Measurements from ENCODE around the gene MLIP.

Gene MLIP

GRCh38 chr6:54071821-54072340, 39.4 kb upstream of the MLIP start:
- DNase-seq: no peak

GRCh38 chr6:54072635-54073313, 38.5 kb upstream of the MLIP start:
- H4K8ac ChIP-seq (ENCODE audit: low read length): no peak overlapping the region
- H3K27ac ChIP-seq (ENCODE audit: low read length, poor library complexity, severe bottlenecking): peak overlapping the region; percentile 4
- H3K36me3 ChIP-seq (ENCODE audit: control insufficient read depth in 1 of 2, insufficient read depth in 2 of 2, low read depth in 1 of 2, low read length in 2 of 2): no peaks in the 10 kb centered on the region
- H3K23ac ChIP-seq (ENCODE audit: low read length in 2 of 2): no peak overlapping the region
- no peaks in the 10 kb centered on the region for H3K79me1 ChIP-seq (replicated peaks; ENCODE audit: low read length, poor library complexity, severe bottlenecking)
- no peak overlapping the region for H3K18ac ChIP-seq (ENCODE audit: low read depth in 1 of 2, low read length in 2 of 2)
- H2BK12ac ChIP-seq (ENCODE audit: low read length in 2 of 2): no peak overlapping the region
- no peak overlapping the region for H2AFZ ChIP-seq (ENCODE audit: low read depth, low read length)
- H2BK15ac ChIP-seq (ENCODE audit: low read depth, poor library complexity, severe bottlenecking): no peak overlapping the region
- H3K14ac ChIP-seq (ENCODE audit: low read length in 2 of 2): no peak overlapping the region
- no CpG with 5 or more reads among the region's 2 CpGs for WGBS
- peaks cover 2% of the 10 kb centered on the region for H3K4me1 ChIP-seq (ENCODE audit: control insufficient read depth, insufficient read depth, low read depth, low read length)
- no peak overlapping the region for H2AK5ac ChIP-seq (ENCODE audit: low read length, severe bottlenecking)
- no peak overlapping the region for H4K91ac ChIP-seq (ENCODE audit: low read length)
- H3K27me3 ChIP-seq (ENCODE audit: control insufficient read depth in 1 of 2, insufficient read depth in 1 of 2, low read length in 2 of 2): no peaks in the 10 kb centered on the region
- no peak overlapping the region for H3K4me3 ChIP-seq (ENCODE audit: insufficient read depth in 1 of 2, low read depth in 1 of 2, low read length in 2 of 2)
- no peaks in the 10 kb centered on the region for H3K9me3 ChIP-seq (ENCODE audit: control insufficient read depth, low read length)
- no peak overlapping the region for H3K9ac ChIP-seq (ENCODE audit: low read length)
- H3K4me2 ChIP-seq (ENCODE audit: low read length, poor library complexity, severe bottlenecking): no peak overlapping the region
- no peak for DNase-seq
- no peak overlapping the region for H3K4ac ChIP-seq (ENCODE audit: low read depth in 1 of 2, low read length in 2 of 2)
- no peak overlapping the region for H2BK5ac ChIP-seq (ENCODE audit: low read depth, low read length, poor library complexity, severe bottlenecking)
- no peak overlapping the region for H2BK120ac ChIP-seq (ENCODE audit: low read depth, low read length)

More at GRCh38 chr6:54071821-54072340, 39.4 kb upstream of the MLIP start:
- Histone ChIP-seq H3K9me3 (ENCODE audit: control insufficient read depth, low read length) (no peaks in the 10 kb centered on the region), H3K79me1 (replicated peaks; ENCODE audit: low read length, poor library complexity, severe bottlenecking) (no peaks in the 10 kb centered on the region), H2AK5ac (ENCODE audit: low read length, severe bottlenecking) (peak overlapping the region; percentile 68), H3K27me3 (ENCODE audit: control insufficient read depth in 1 of 2, insufficient read depth in 1 of 2, low read length in 2 of 2) (no peaks in the 10 kb centered on the region), H3K4me2 (ENCODE audit: low read length, poor library complexity, severe bottlenecking) (no peak overlapping the region), H3K36me3 (ENCODE audit: control insufficient read depth in 1 of 2, insufficient read depth in 2 of 2, low read depth in 1 of 2, low read length in 2 of 2) (no peaks in the 10 kb centered on the region), H3K27ac (ENCODE audit: low read length, poor library complexity, severe bottlenecking) (peak overlapping the region; percentile 44), H3K4me3 (ENCODE audit: insufficient read depth in 1 of 2, low read depth in 1 of 2, low read length in 2 of 2) (no peak overlapping the region), H3K4me1 (ENCODE audit: control insufficient read depth, insufficient read depth, low read depth, low read length) (peaks cover 2% of the 10 kb centered on the region), H3K23ac (ENCODE audit: low read length in 2 of 2) (no peak overlapping the region), H2BK120ac (ENCODE audit: low read depth, low read length) (no peak overlapping the region), H2BK5ac (ENCODE audit: low read depth, low read length, poor library complexity, severe bottlenecking) (no peak overlapping the region), H2BK12ac (ENCODE audit: low read length in 2 of 2) (no peak overlapping the region), H3K4ac (ENCODE audit: low read depth in 1 of 2, low read length in 2 of 2) (no peak overlapping the region), H4K91ac (ENCODE audit: low read length) (no peak overlapping the region), H2AFZ (ENCODE audit: low read depth, low read length) (no peak overlapping the region), H3K9ac (ENCODE audit: low read length) (no peak overlapping the region), H3K14ac (ENCODE audit: low read length in 2 of 2) (no peak overlapping the region), H4K8ac (ENCODE audit: low read length) (no peak overlapping the region), H2BK15ac (ENCODE audit: low read depth, poor library complexity, severe bottlenecking) (no peak overlapping the region), H3K18ac (ENCODE audit: low read depth in 1 of 2, low read length in 2 of 2) (no peak overlapping the region)
- WGBS: 60% methylated on average over 4 of the region's 4 CpGs

DNA sequence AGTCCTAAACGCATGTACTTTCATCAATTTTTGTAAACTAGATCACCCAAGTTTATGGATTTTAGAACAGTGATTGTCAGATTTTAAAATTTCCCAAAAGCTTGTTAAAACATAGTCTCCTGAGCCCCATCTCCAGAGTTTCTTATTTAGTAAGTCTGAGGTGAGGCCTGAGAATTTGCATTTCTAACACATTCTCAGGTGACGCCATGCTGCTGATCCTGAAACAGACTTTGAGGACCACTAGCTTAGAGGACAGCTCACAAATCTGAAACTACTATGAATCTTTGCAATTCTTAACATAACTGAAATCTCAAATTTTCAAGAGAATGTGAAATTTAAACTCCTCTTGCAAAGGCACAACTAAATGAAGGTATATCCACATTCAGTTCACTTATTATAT, 37.8 kb upstream of the MLIP start:
- Histone ChIP-seq H3K27ac (ENCODE audit: low read length, poor library complexity, severe bottlenecking) (no peak overlapping the region), H3K14ac (ENCODE audit: low read length in 2 of 2) (no peak overlapping the region), H2AK5ac (ENCODE audit: low read length, severe bottlenecking) (no peak overlapping the region), H3K27me3 (ENCODE audit: control insufficient read depth in 1 of 2, insufficient read depth in 1 of 2, low read length in 2 of 2) (no peaks in the 10 kb centered on the region), H2BK5ac (ENCODE audit: low read depth, low read length, poor library complexity, severe bottlenecking) (no peak overlapping the region), H2BK15ac (ENCODE audit: low read depth, poor library complexity, severe bottlenecking) (no peak overlapping the region), H3K18ac (ENCODE audit: low read depth in 1 of 2, low read length in 2 of 2) (no peak overlapping the region), H2AFZ (ENCODE audit: low read depth, low read length) (no peak overlapping the region), H2BK12ac (ENCODE audit: low read length in 2 of 2) (no peak overlapping the region), H2BK120ac (ENCODE audit: low read depth, low read length) (no peak overlapping the region), H3K36me3 (ENCODE audit: control insufficient read depth in 1 of 2, insufficient read depth in 2 of 2, low read depth in 1 of 2, low read length in 2 of 2) (no peaks in the 10 kb centered on the region), H3K9me3 (ENCODE audit: control insufficient read depth, low read length) (no peaks in the 10 kb centered on the region), H3K79me1 (replicated peaks; ENCODE audit: low read length, poor library complexity, severe bottlenecking) (no peaks in the 10 kb centered on the region), H3K4ac (ENCODE audit: low read depth in 1 of 2, low read length in 2 of 2) (no peak overlapping the region), H3K4me1 (ENCODE audit: control insufficient read depth, insufficient read depth, low read depth, low read length) (peaks cover 2% of the 10 kb centered on the region), H3K4me3 (ENCODE audit: insufficient read depth in 1 of 2, low read depth in 1 of 2, low read length in 2 of 2) (no peak overlapping the region), H4K91ac (ENCODE audit: low read length) (no peak overlapping the region), H3K9ac (ENCODE audit: low read length) (no peak overlapping the region), H4K8ac (ENCODE audit: low read length) (no peak overlapping the region), H3K23ac (ENCODE audit: low read length in 2 of 2) (no peak overlapping the region), H3K4me2 (ENCODE audit: low read length, poor library complexity, severe bottlenecking) (no peak overlapping the region)
- 91% methylated on average over 1 of the region's 2 CpGs for whole genome bisulfite sequencing
- DNase-seq: no peak

- 80% methylated on average over 3 of the region's 4 CpGs for WGBS
- H3K9me3 ChIP-seq (ENCODE audit: control insufficient read depth, low read length): no peaks in the 10 kb centered on the region
These were observed 37.1 kb upstream of the MLIP start for GRCh38 chr6:54074109-54074508.

More at GRCh38 chr6:54074109-54074508, 37.1 kb upstream of the MLIP start:
- no peak overlapping the region for H3K18ac ChIP-seq (ENCODE audit: low read depth in 1 of 2, low read length in 2 of 2)
- H3K23ac ChIP-seq (ENCODE audit: low read length in 2 of 2): no peak overlapping the region
- no peak overlapping the region for H2BK15ac ChIP-seq (ENCODE audit: low read depth, poor library complexity, severe bottlenecking)
- no peak overlapping the region for H2AFZ ChIP-seq (ENCODE audit: low read depth, low read length)
- no peaks in the 10 kb centered on the region for H3K79me1 ChIP-seq (replicated peaks; ENCODE audit: low read length, poor library complexity, severe bottlenecking)
- no peak overlapping the region for H3K27ac ChIP-seq (ENCODE audit: low read length, poor library complexity, severe bottlenecking)
- peaks cover 2% of the 10 kb centered on the region for H3K4me1 ChIP-seq (ENCODE audit: control insufficient read depth, insufficient read depth, low read depth, low read length)
- H3K9ac ChIP-seq (ENCODE audit: low read length): no peak overlapping the region
- H2BK120ac ChIP-seq (ENCODE audit: low read depth, low read length): no peak overlapping the region
- H2BK12ac ChIP-seq (ENCODE audit: low read length in 2 of 2): no peak overlapping the region
- H3K4me3 ChIP-seq (ENCODE audit: insufficient read depth in 1 of 2, low read depth in 1 of 2, low read length in 2 of 2): no peak overlapping the region
- H3K27me3 ChIP-seq (ENCODE audit: control insufficient read depth in 1 of 2, insufficient read depth in 1 of 2, low read length in 2 of 2): no peaks in the 10 kb centered on the region
- no peak overlapping the region for H4K91ac ChIP-seq (ENCODE audit: low read length)
- no peak overlapping the region for H2BK5ac ChIP-seq (ENCODE audit: low read depth, low read length, poor library complexity, severe bottlenecking)
- no peak overlapping the region for H3K4ac ChIP-seq (ENCODE audit: low read depth in 1 of 2, low read length in 2 of 2)
- H2AK5ac ChIP-seq (ENCODE audit: low read length, severe bottlenecking): no peak overlapping the region
- H3K4me2 ChIP-seq (ENCODE audit: low read length, poor library complexity, severe bottlenecking): no peak overlapping the region
- DNase-seq: no peak
- no peaks in the 10 kb centered on the region for H3K36me3 ChIP-seq (ENCODE audit: control insufficient read depth in 1 of 2, insufficient read depth in 2 of 2, low read depth in 1 of 2, low read length in 2 of 2)
- H3K14ac ChIP-seq (ENCODE audit: low read length in 2 of 2): no peak overlapping the region
- H4K8ac ChIP-seq (ENCODE audit: low read length): no peak overlapping the region
